Amniotic epithelial cell (primary cell): ENCODE results near the gene SRC.

Experiments used
- DNase-seq: peaks from one replicate; pipeline ENCODE4 v3.0.0-alpha.2; 2010; ENCODE audit warnings: low read depth

Gene SRC

GRCh38 chr20:37345339-37346235, at the start of gene SRC:
Gene SRC (plus strand): TSS chr20:37346140. CDS start chr20:37384154, 38,014 bp downstream.
- peak; percentile 67 for DNase-seq

GRCh38 chr20:37296371-37296770, 49.6 kb upstream of the SRC start:
- DNase-seq, result no peak

GRCh38 chr20:37297066-37297736, 48.7 kb upstream of the SRC start:
- peak; percentile 76 for DNase-seq

- peak; percentile 76 for DNase-seq
Observed at GRCh38 chr20:37298190-37298939, 47.6 kb upstream of the SRC start.

- no peak for DNase-seq
Observed at GRCh38 chr20:37299718-37300528, 46.0 kb upstream of the SRC start.

- no peak for DNase-seq
Observed at GRCh38 chr20:37301120-37301519, 44.8 kb upstream of the SRC start.

GRCh38 chr20:37301558-37301957, 44.4 kb upstream of the SRC start:
- DNase-seq, result no peak

- DNase-seq, result no peak
Observed at GRCh38 chr20:37302981-37303380, 43.0 kb upstream of the SRC start.

- no peak for DNase-seq
Observed at GRCh38 chr20:37303637-37304036, 42.3 kb upstream of the SRC start.

GRCh38 chr20:37305079-37305478, 40.9 kb upstream of the SRC start:
- no peak for DNase-seq

- no peak for DNase-seq
Observed at GRCh38 chr20:37305839-37306238, 40.1 kb upstream of the SRC start.

- DNase-seq, result no peak
Observed at GRCh38 chr20:37308086-37309050, 37.6 kb upstream of the SRC start.

- DNase-seq, result no peak
Observed at GRCh38 chr20:37309290-37309689, 36.6 kb upstream of the SRC start.

GRCh38 chr20:37309936-37310590, 35.9 kb upstream of the SRC start:
- DNase-seq, result peak; percentile 37

- DNase-seq, result no peak
Observed at GRCh38 chr20:37310951-37311350, 35.0 kb upstream of the SRC start.

- peak; percentile 50 for DNase-seq
Observed at GRCh38 chr20:37311710-37312355, 34.1 kb upstream of the SRC start.

GRCh38 chr20:37313546-37314091, 32.3 kb upstream of the SRC start:
- no peak for DNase-seq

GRCh38 chr20:37314099-37314498, 31.8 kb upstream of the SRC start:
- DNase-seq, result no peak

- peak; percentile 70 for DNase-seq
Observed at GRCh38 chr20:37314617-37315016, 31.3 kb upstream of the SRC start.
